HepG2 (cell line): ENCODE results near the gene CDC34. TPM values are rescaled to one million over a fixed set of nuclear protein-coding genes. Genes with fewer than 3 reads are reported as not detected.

Experiments
- ETV5 ChIP-seq: IDR thresholded peaks from 2 replicates; pipeline ENCODE4 v1.6.1; 2018; ENCODE audit warnings: missing biosample characterization, missing genetic modification reagents, inconsistent platforms, borderline replicate concordance
- FOXO1 ChIP-seq: sonication (generic); formaldehyde crosslinking; IDR thresholded peaks from 2 replicates; pipeline ENCODE4 v1.4.0; 2020; ENCODE audit warnings: missing genetic modification reagents
- HNRNPH1 ChIP-seq: fragments of 200-400 bp; formaldehyde crosslinking; optimal IDR thresholded peaks from 2 replicates; pipeline ENCODE3; 2017; ENCODE audit warnings: mild to moderate bottlenecking, low read depth, low read length
- KMT2A ChIP-seq: sonication (generic); formaldehyde crosslinking; IDR thresholded peaks from 2 replicates; pipeline ENCODE4 v1.4.0; 2020; ENCODE audit warnings: missing genetic modification reagents
- PLRG1 ChIP-seq: fragments of 450-650 bp; conservative IDR thresholded peaks from 2 replicates; pipeline ENCODE4 v1.6.1; 2016
- SOX5 ChIP-seq: IDR thresholded peaks from 2 replicates; pipeline ENCODE4 v1.6.1; 2016; ENCODE audit warnings: borderline replicate concordance
- ZMYM4 ChIP-seq: sonication (generic); formaldehyde crosslinking; IDR thresholded peaks from 2 replicates; pipeline ENCODE4 v1.8.1; 2023; ENCODE audit warnings: mild to moderate bottlenecking, missing genetic modification reagents
- ZNF121 ChIP-seq: sonication (generic); formaldehyde crosslinking; IDR thresholded peaks from 2 replicates; pipeline ENCODE4 v1.5.0; 2020; ENCODE audit warnings: mild to moderate bottlenecking, missing genetic modification reagents
- ZNF232 ChIP-seq: sonication (generic); formaldehyde crosslinking; IDR thresholded peaks from 2 replicates; pipeline ENCODE4 v1.4.0; 2020; ENCODE audit warnings: missing genetic modification reagents, borderline replicate concordance
- ZNF441 ChIP-seq: sonication (generic); formaldehyde crosslinking; IDR thresholded peaks from 2 replicates; pipeline ENCODE4 v1.7.0; 2021; ENCODE audit warnings: missing genetic modification reagents, borderline replicate concordance
- ZNF547 ChIP-seq: sonication (generic); formaldehyde crosslinking; IDR thresholded peaks from 2 replicates; pipeline ENCODE4 v1.5.1; 2020; ENCODE audit warnings: mild to moderate bottlenecking, missing genetic modification reagents
- ZNF7 ChIP-seq: IDR thresholded peaks from 2 replicates; pipeline ENCODE4 v1.6.1; 2016; ENCODE audit warnings: missing biosample characterization, missing genetic modification reagents
- ZNF782 ChIP-seq: sonication (generic); formaldehyde crosslinking; IDR thresholded peaks from 2 replicates; pipeline ENCODE4 v1.4.0; 2020; ENCODE audit warnings: missing genetic modification reagents, mild to moderate bottlenecking, borderline replicate concordance
- ZNF841 ChIP-seq: sonication (generic); formaldehyde crosslinking; IDR thresholded peaks from 2 replicates; pipeline ENCODE4 v1.8.1; 2023; ENCODE audit warnings: missing genetic modification reagents, borderline replicate concordance
- ZSCAN20 ChIP-seq: sonication (generic); formaldehyde crosslinking; IDR thresholded peaks from 2 replicates; pipeline ENCODE4 v1.4.0; 2020; ENCODE audit warnings: missing genetic modification reagents, mild to moderate bottlenecking, borderline replicate concordance
- polyA plus RNA-seq, 8 experiments: library from polyadenylated mRNA; depleted of rRNA in 3 of 8; stranded (reverse) in 7 of 8; unstranded in 1 of 8; fragments of >200 nt; fragmentation: Illumina TruSeq in 4 of 8; extraction: Trizol in 4 of 8; gene quantifications; 2 replicates each; pipeline versions ENCODE4 v1.2.1 to v1.2.3, GENCODE V29; 2011 to 2016; ENCODE audit warnings: low read depth in 4 of 8, missing spikeins in 1 of 8, mixed read lengths in 1 of 8; ENCODE audit not compliant: insufficient read depth in 1 of 8
- total RNA-seq, 5 experiments: library from RNA; depleted of rRNA; stranded (reverse); fragments of >200 nt; fragmentation: Illumina TruSeq; extraction: Trizol; gene quantifications; 2 replicates each; pipeline ENCODE4 v1.2.3, GENCODE V29; 2016; ENCODE audit warnings: low read depth in 1 of 5
- TF ChIP-seq, protein P1 (sequence below): sonication (generic); formaldehyde crosslinking; conservative IDR thresholded peaks from 2 replicates; pipeline ENCODE4 v1.4.0; 2020; ENCODE audit warnings: mild to moderate bottlenecking, missing genetic modification reagents, moderate library complexity
- TF ChIP-seq, protein P2 (sequence below): sonication (generic); formaldehyde crosslinking; conservative IDR thresholded peaks from 2 replicates; pipeline ENCODE4 v1.4.0; 2020; ENCODE audit warnings: missing genetic modification reagents
- TF ChIP-seq, protein P3 (sequence below): sonication (generic); formaldehyde crosslinking; IDR thresholded peaks from 2 replicates; pipeline ENCODE4 v1.4.0; 2020; ENCODE audit warnings: mild to moderate bottlenecking, missing genetic modification reagents

The CDC34 gene
- total and polyA plus RNA-seq, 2 of the 13 experiments (the other 11 are each of a cell fraction or from before 2014, with no cell fraction given): 138 to 150 TPM

DNA sequence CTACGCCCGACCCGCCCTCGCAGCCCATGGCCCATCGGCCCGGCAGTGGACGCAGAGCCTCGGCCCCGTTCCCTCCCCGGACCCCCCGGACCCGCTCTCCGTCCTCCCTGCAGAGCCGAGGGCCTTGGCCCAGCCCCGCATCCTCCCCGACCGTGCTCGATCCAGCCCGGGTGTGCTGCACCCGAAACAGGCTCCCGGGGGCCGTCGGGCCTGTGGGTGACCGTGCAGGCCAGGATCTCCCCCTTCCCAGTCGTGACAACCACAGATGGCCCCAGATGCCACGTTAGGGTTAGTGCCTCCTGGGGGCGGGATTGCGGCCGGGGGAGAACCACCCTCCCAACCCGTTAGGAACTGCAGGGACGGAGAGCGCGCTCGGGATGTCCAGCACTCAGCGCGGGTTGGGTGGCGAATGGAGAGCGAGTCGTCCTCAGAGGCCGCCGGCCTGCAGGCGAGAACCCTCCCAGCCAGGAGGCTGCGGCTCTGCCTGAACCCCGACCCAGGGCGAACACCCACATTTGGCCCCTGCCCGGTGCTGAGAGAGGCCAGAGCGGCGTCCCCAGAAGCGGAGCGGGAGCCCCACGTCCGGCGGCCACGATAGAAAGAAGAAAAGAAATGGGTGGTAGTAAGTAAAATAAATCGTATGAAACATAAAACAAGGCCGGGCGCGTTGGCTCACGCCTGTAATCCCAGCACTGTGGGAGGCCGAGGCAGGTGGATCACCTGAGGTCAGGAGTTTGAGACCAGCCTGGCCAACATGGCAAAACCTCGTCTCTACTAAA lies 42.0 kb upstream of the CDC34 start (continued):
- TF ChIP-seq, protein P1, sequence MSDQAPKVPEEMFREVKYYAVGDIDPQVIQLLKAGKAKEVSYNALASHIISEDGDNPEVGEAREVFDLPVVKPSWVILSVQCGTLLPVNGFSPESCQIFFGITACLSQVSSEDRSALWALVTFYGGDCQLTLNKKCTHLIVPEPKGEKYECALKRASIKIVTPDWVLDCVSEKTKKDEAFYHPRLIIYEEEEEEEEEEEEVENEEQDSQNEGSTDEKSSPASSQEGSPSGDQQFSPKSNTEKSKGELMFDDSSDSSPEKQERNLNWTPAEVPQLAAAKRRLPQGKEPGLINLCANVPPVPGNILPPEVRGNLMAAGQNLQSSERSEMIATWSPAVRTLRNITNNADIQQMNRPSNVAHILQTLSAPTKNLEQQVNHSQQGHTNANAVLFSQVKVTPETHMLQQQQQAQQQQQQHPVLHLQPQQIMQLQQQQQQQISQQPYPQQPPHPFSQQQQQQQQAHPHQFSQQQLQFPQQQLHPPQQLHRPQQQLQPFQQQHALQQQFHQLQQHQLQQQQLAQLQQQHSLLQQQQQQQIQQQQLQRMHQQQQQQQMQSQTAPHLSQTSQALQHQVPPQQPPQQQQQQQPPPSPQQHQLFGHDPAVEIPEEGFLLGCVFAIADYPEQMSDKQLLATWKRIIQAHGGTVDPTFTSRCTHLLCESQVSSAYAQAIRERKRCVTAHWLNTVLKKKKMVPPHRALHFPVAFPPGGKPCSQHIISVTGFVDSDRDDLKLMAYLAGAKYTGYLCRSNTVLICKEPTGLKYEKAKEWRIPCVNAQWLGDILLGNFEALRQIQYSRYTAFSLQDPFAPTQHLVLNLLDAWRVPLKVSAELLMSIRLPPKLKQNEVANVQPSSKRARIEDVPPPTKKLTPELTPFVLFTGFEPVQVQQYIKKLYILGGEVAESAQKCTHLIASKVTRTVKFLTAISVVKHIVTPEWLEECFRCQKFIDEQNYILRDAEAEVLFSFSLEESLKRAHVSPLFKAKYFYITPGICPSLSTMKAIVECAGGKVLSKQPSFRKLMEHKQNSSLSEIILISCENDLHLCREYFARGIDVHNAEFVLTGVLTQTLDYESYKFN (CRISPR knock-in tag): no peak
- TF ChIP-seq ZNF7 (CRISPR knock-in tag): no peak
- no peak for TF ChIP-seq KMT2A
- TF ChIP-seq PLRG1: no peak
- TF ChIP-seq, protein P2, sequence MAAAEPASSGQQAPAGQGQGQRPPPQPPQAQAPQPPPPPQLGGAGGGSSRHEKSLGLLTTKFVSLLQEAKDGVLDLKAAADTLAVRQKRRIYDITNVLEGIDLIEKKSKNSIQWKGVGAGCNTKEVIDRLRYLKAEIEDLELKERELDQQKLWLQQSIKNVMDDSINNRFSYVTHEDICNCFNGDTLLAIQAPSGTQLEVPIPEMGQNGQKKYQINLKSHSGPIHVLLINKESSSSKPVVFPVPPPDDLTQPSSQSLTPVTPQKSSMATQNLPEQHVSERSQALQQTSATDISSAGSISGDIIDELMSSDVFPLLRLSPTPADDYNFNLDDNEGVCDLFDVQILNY (CRISPR knock-in tag): no peak
- no peak for TF ChIP-seq ZSCAN20 (CRISPR knock-in tag)
- no peak for TF ChIP-seq ZNF441 (CRISPR knock-in tag)
- no peak for TF ChIP-seq ETV5
- TF ChIP-seq HNRNPH1: no peak
- TF ChIP-seq, protein P3, sequence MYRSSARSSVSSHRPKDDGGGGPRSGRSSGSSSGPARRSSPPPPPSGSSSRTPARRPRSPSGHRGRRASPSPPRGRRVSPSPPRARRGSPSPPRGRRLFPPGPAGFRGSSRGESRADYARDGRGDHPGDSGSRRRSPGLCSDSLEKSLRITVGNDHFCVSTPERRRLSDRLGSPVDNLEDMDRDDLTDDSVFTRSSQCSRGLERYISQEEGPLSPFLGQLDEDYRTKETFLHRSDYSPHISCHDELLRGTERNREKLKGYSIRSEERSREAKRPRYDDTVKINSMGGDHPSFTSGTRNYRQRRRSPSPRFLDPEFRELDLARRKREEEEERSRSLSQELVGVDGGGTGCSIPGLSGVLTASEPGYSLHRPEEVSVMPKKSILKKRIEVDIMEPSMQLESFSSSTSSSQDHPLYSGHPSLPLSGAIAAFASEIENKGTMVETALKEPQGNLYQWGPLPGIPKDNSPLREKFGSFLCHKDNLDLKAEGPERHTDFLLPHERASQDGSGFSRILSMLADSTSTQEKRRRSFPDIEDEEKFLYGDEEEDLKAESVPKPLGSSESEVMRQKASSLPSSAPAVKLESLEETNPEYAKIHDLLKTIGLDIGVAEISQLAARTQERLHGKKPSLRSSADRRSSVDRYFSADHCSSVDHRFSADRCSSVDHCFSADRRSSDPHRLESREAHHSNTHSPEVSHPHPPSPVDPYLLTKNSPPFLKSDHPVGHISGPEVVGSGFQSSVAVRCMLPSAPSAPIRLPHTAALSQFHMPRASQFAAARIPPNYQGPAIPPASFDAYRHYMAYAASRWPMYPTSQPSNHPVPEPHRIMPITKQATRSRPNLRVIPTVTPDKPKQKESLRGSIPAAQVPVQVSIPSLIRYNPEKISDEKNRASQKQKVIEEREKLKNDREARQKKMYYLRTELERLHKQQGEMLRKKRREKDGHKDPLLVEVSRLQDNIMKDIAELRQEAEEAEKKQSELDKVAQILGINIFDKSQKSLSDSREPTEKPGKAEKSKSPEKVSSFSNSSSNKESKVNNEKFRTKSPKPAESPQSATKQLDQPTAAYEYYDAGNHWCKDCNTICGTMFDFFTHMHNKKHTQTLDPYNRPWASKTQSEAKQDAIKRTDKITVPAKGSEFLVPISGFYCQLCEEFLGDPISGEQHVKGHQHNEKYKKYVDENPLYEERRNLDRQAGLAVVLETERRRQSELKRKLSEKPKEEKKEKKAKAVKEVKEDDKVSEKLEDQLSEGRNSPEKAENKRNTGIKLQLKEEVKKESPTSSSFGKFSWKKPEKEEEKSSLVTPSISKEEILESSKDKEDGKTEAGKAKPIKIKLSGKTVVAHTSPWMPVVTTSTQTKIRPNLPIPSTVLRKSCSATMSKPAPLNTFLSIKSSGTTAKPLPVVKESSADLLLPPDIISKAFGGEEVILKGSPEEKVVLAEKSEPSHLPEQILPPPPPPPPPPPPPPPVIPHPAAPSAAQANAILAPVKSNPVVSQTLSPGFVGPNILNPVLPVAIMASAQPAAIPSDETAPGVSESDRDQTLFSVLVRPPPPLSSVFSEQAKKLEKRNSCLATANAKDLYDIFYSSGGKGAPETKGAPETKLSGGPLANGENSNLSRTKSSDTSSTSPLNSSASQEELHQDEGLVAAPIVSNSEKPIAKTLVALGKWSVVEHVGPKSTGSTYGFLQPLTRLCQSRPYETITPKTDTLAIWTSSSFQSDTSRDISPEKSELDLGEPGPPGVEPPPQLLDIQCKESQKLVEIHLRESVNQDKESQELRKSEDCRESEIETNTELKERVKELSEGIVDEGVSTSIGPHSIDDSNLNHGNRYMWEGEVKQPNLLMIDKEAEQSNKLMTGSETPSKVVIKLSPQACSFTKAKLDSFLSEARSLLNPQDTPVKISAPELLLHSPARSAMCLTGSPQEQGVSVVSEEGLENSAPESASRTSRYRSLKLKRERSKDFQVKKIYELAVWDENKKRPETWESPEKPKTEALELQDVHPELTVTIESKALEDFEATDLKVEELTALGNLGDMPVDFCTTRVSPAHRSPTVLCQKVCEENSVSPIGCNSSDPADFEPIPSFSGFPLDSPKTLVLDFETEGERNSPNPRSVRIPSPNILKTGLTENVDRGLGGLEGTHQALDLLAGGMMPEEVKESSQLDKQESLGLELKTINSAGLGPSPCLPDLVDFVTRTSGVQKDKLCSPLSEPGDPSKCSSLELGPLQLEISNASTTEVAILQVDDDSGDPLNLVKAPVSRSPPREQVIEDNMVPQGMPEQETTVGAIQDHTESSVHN (CRISPR knock-in tag): no peak
- TF ChIP-seq ZNF841 (CRISPR knock-in tag): no peak
- TF ChIP-seq ZNF782 (CRISPR knock-in tag): 0 out of 2 replicates have a peak, but pooled peaks have one; percentile 17
- 0 out of 2 replicates have a peak, but pooled peaks have one; percentile 9 for TF ChIP-seq ZNF547 (CRISPR knock-in tag)
- 0 out of 2 replicates have a peak, but pooled peaks have one; percentile 23 for TF ChIP-seq ZNF121 (CRISPR knock-in tag)
- no peak for TF ChIP-seq SOX5 (CRISPR knock-in tag)
- TF ChIP-seq ZMYM4: peak; percentile 16; the same call in 1 of the 2 replicates
- no peak for TF ChIP-seq FOXO1
- no peak for TF ChIP-seq ZNF232 (CRISPR knock-in tag)
